Measurements from ENCODE around the gene SLC25A12. TPM values are rescaled to one million over a fixed set of nuclear protein-coding genes. Genes with fewer than 3 reads are reported as not detected.

SLC25A12 gene
- polyA plus RNA-seq, 3 donors, result 6.5 to 8.8 (median 7.0) TPM

DNA sequence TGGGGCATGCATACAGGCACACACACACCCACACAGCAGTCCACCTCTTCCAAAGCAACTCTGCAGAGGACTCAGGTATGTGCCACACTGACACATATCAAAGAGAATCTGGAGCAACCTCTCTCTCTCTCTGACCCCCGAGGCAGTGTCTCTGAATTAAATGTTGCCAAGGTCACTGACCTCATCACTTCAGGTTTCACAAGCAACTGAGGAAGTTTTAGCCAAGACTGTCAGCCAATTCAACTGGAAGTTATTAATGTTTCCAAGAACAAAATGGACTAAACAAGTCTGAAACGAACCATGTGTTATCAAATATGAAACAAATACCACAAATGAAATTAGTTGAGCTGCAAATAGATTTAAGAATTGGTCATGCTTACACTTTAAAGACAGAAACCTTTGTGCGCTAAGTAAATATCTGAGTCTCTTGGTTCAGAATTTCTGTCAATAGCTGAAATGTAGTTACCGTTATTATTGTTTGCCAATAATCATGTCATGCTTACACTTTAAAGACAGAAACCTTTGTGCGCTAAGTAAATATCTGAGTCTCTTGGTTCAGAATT, 86.1 kb downstream of the SLC25A12 start:
- H3K36me3 Mint-ChIP-seq, result peaks cover 49 to 64% of the 10 kb centered on the region in 2 donors
- H3K9ac ChIP-seq (ENCODE audit: insufficient read depth, low read length, poor library complexity, severe bottlenecking), result no peak overlapping the region
- no peak for DNase-seq
- no peak overlapping the region for H3K4me2 ChIP-seq (replicated peaks; ENCODE audit: extremely low read depth, low read length, poor library complexity, severe bottlenecking)
- H2AFZ ChIP-seq (ENCODE audit: insufficient read depth, low read depth, low read length, poor library complexity, severe bottlenecking), result no peak overlapping the region
- no peak overlapping the region for H3K4me3 ChIP-seq (replicated peaks in 1 of 3; ENCODE audit: low read depth in 2 of 3, low read length in 3 of 3)
- intact Hi-C loops (cut with micrococcal nuclease), result no loop called here
- no peaks in the 10 kb centered on the region for H3K4me1 Mint-ChIP-seq
- no peaks in the 10 kb centered on the region for H3K9me3 ChIP-seq (replicated peaks in 1 of 2; ENCODE audit: control insufficient read depth in 1 of 2, insufficient read depth in 1 of 2, low read length in 2 of 2)
- no peaks in the 10 kb centered on the region for H3K9me3 Mint-ChIP-seq
- H3K27ac ChIP-seq (ENCODE audit: low read depth in 1 of 2, low read length in 2 of 2), result no peak overlapping the region
- H3K27ac Mint-ChIP-seq, result no peak overlapping the region
- H3K27me3 Mint-ChIP-seq (ENCODE audit: low read depth in 3 of 3), result no peaks in the 10 kb centered on the region
- no peaks in the 10 kb centered on the region for H3K4me1 ChIP-seq (ENCODE audit: control insufficient read depth in 1 of 2, insufficient read depth in 2 of 2, low read length in 2 of 2)
- no peaks in the 10 kb centered on the region for H3K79me2 ChIP-seq (ENCODE audit: insufficient read depth, low read length)
- no peaks in the 10 kb centered on the region for H3K27me3 ChIP-seq (ENCODE audit: control insufficient read depth in 2 of 2, insufficient read depth in 2 of 2, low read length in 2 of 2)
- no peaks in the 10 kb centered on the region for H4K20me1 ChIP-seq (ENCODE audit: insufficient read depth, low read length)
- H3K36me3 ChIP-seq (replicated peaks in 1 of 2; ENCODE audit: control insufficient read depth in 1 of 2, insufficient read depth in 2 of 2, low read length in 2 of 2), result peaks cover 12 to 70% of the 10 kb centered on the region in 2 donors
- WGBS (ENCODE audit: insufficient coverage), result 60% methylated on average over 1 of the region's 5 CpGs
- H3K4me3 Mint-ChIP-seq, result no peak overlapping the region
- no peak for TF ChIP-seq CTCF (IDR thresholded peaks at IDR 0.05)

- no peaks in the 10 kb centered on the region for H3K27me3 Mint-ChIP-seq (ENCODE audit: low read depth in 3 of 3)
- no peak for TF ChIP-seq CTCF (IDR thresholded peaks at IDR 0.05)
- Histone ChIP-seq H3K36me3 (replicated peaks in 1 of 2; ENCODE audit: control insufficient read depth in 1 of 2, insufficient read depth in 2 of 2, low read length in 2 of 2) (peaks cover 12 to 63% of the 10 kb centered on the region in 2 donors), H3K4me1 (ENCODE audit: control insufficient read depth in 1 of 2, insufficient read depth in 2 of 2, low read length in 2 of 2) (no peaks in the 10 kb centered on the region), H3K79me2 (ENCODE audit: insufficient read depth, low read length) (no peaks in the 10 kb centered on the region), H3K4me2 (replicated peaks; ENCODE audit: extremely low read depth, low read length, poor library complexity, severe bottlenecking) (no peak overlapping the region), H3K27ac (ENCODE audit: low read depth in 1 of 2, low read length in 2 of 2) (no peak overlapping the region), H2AFZ (ENCODE audit: insufficient read depth, low read depth, low read length, poor library complexity, severe bottlenecking) (no peak overlapping the region), H4K20me1 (ENCODE audit: insufficient read depth, low read length) (no peaks in the 10 kb centered on the region), H3K9me3 (replicated peaks in 1 of 2; ENCODE audit: control insufficient read depth in 1 of 2, insufficient read depth in 1 of 2, low read length in 2 of 2) (no peaks in the 10 kb centered on the region), H3K27me3 (ENCODE audit: control insufficient read depth in 2 of 2, insufficient read depth in 2 of 2, low read length in 2 of 2) (no peaks in the 10 kb centered on the region), H3K4me3 (replicated peaks in 1 of 3; ENCODE audit: low read depth in 2 of 3, low read length in 3 of 3) (no peak overlapping the region), H3K9ac (ENCODE audit: insufficient read depth, low read length, poor library complexity, severe bottlenecking) (no peak overlapping the region)
- intact Hi-C loops (cut with micrococcal nuclease), result no loop called here
- no peak overlapping the region for H3K4me3 Mint-ChIP-seq
- no peaks in the 10 kb centered on the region for H3K4me1 Mint-ChIP-seq
- no peak for DNase-seq
- no peaks in the 10 kb centered on the region for H3K9me3 Mint-ChIP-seq
- H3K27ac Mint-ChIP-seq, result no peak overlapping the region
- peaks cover 46 to 60% of the 10 kb centered on the region in 2 donors for H3K36me3 Mint-ChIP-seq
- WGBS (ENCODE audit: insufficient coverage), result no CpG with 5 or more reads among the region's 3 CpGs
Measured at GRCh38 chr2:171807119-171807518, 86.9 kb downstream of the SLC25A12 start.

Data from CD14-positive monocyte (primary cell).